ENCODE data around the gene TRIM4.

- TF ChIP-seq CTCF (conservative IDR thresholded peaks at IDR 0.05), result no peak
- TF ChIP-seq EZH2 (IDR thresholded peaks at IDR 0.05; ENCODE audit: low read depth), result no peak
Observed at GRCh38 chr7:99920149-99920548, 819 bp upstream of the TRIM4 start.
